Cortex of kidney (tissue), 1 donor: Measurements from ENCODE around the gene KCNMB4.

Source experiments
- DNase-seq: peaks from one replicate; lab custom pipeline; 2025; lab: John Stamatoyannopoulos, UW

KCNMB4 gene

GRCh38 chr12:70365648-70366518 lies at the start of gene KCNMB4:
TSS of gene KCNMB4 (plus strand) at chr12:70366290. CDS start at chr12:70366735, 445 bp downstream.
- DNase-seq, result peak; percentile 14

GRCh38 chr12:70317781-70318180 lies 48.3 kb upstream of the KCNMB4 start:
- no peak for DNase-seq

DNA sequence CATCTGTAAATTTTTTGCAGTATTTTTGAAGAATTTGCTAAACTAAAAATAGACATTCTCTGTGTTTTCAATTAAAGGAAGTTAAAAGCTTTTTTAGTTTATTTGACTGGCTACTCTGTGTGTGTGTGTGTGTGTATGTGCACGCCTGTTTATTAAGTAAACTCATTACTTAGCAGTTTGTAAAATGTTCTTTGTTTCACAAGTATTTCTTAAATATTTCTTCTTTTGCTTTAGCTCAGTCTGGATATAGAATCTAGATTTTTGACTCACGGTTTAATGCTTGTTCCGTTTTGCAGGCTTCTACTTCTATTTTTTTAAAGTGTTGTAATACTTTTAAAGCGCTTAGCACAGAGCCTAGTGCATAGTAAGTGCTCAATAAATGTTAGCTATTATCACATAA lies 46.5 kb upstream of the KCNMB4 start:
- no peak for DNase-seq

DNA sequence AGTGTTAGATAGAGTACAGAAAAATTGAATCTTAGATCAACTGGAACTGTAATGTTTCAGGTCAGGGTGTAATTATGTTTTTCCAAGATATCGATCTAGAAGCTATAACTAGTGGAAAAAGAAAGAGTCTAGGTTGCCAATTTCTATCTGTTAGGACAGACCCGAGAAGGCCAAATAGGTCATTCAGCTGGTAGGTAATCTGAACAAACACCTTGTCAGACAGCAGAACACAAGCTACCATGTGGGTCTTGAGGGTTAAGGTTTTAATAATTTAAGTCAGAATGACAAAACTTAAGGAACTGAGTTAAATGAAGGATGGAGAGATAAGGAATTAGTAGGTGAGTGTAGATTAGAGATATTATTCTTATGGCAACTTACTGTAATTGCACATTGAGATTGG lies 44.9 kb upstream of the KCNMB4 start:
- no peak for DNase-seq

GRCh38 chr12:70327541-70327940 lies 38.5 kb upstream of the KCNMB4 start:
- no peak for DNase-seq

GRCh38 chr12:70329728-70330127 lies 36.4 kb upstream of the KCNMB4 start:
- DNase-seq, result no peak

DNA sequence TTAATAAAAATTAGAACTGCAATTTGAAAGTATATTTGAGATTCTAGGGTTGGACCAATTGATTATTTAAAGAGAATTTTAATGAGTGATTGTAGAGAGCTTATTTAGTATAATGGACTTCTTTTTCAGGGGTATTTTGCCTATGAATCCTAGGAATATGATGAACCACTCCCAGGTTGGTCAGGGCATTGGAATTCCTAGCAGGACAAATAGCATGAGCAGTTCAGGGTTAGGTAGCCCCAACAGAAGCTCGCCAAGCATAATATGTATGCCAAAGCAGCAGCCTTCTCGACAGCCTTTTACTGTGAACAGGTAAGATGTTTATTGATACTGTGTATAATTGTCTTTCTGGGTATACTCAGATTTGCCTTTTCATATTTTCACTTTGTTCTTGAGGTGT lies 35.9 kb upstream of the KCNMB4 start:
- DNase-seq, result no peak

DNA sequence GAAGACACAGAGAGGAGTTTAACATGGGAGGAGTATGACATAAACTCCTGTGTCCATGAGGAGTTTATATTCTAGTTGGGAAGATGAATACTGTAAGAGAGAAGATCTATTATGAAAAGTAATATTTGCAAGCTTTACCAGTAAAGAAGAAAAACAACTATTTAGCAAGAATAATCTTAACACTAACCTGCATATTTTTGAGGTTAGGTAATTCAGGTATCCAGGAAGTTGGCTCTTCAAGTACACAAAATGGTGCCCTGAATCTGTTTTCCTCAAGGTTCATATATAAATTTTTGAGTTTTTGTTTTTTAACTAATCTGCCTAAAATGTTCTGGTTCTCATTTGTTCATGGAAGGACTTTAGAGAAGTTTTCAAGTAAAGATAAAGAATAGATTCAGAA lies 33.9 kb upstream of the KCNMB4 start:
- no peak for DNase-seq

GRCh38 chr12:70334742-70335141 lies 31.3 kb upstream of the KCNMB4 start:
- DNase-seq, result no peak

GRCh38 chr12:70338531-70338930 lies 27.6 kb upstream of the KCNMB4 start:
- no peak for DNase-seq

GRCh38 chr12:70351076-70351475 lies 15.0 kb upstream of the KCNMB4 start:
- DNase-seq, result no peak

- no peak for DNase-seq
Measured at GRCh38 chr12:70353780-70354660, 12.1 kb upstream of the KCNMB4 start.

GRCh38 chr12:70354787-70355186 lies 11.3 kb upstream of the KCNMB4 start:
- no peak for DNase-seq

DNA sequence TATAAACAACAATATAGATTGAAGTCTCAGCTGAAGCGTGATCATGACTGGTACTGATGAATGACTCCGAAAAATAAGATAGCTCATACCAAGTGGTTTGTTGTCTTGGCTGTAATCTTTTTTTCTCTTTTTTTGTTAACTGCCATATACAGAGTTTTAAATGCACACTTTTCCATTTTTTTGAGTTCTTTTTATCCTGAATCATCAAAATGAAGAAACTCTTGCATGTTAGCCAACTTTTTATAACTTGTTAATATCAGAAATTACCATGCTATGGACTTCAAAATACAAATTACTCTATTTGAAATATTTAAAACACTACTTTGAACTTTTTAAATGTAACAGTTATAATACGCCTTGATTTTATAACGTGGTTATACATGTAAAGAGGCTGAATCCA lies 10.1 kb upstream of the KCNMB4 start:
- no peak for DNase-seq

GRCh38 chr12:70359458-70360197 lies 6.5 kb upstream of the KCNMB4 start:
- DNase-seq, result no peak

DNA sequence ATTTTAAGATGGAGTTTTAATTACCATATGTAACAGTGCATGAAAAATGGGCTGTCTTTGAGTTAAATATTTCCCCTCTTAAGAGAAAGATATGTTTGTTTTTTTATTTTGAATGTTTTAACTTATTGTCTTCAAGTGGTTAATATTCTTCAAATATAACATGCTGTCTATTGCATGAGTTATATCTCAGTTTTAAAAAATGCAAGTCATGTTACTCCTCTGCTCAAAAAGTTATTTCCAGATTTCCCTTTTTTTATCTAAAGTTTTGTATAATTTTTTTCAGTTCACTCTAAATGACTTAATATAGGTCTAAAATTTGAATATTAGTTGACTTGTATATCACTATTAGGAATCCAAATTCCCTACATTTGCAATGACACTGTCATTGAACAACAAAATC lies 5.9 kb upstream of the KCNMB4 start:
- no peak for DNase-seq

DNA sequence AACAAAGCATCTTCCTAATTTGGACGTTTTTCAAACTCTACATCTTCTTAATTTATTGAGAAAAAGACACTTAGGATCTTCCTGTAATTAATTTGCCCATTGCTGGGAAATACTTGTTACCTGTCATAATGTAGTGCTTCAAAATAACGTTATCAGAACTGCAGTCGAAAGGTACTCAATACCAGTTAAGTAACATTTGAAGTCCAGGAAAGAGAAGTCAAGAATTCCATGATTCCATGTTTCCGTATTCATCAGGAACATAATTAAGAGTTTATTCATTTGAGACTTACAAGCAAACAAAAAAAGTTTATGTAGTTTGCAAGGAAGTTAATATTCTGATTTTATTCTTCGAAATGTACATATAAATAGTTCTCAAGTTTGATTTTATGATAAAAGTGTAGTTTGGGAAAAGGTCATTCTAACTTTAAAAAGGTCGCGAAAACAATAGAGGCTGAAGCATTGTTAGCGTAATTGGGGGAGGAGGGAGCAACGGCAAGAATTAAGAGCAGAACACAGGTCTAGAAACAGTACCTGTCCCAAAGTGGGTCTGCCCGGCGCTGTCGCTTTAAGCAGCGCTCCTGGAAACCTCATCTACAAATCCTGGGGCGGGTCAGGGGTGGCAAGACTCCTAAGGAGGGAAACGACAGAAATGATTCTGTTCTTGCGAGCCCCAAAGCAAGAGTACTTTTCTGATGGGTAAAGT lies 1.2 kb upstream of the KCNMB4 start:
- DNase-seq, result no peak

DNA sequence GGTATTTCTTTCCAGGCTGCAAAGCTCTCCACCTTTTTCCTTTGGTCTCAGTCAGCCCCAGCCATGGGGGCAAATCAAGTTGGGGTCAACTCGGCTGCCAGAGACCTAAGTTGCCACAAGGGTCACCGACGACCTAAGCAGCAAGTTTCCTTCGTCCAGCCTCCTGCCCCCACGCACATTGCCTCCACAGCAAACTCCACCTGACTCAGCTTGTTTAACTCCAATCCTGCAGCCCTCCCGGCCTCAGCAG lies 767 bp upstream of the KCNMB4 start:
- DNase-seq, result no peak

DNA sequence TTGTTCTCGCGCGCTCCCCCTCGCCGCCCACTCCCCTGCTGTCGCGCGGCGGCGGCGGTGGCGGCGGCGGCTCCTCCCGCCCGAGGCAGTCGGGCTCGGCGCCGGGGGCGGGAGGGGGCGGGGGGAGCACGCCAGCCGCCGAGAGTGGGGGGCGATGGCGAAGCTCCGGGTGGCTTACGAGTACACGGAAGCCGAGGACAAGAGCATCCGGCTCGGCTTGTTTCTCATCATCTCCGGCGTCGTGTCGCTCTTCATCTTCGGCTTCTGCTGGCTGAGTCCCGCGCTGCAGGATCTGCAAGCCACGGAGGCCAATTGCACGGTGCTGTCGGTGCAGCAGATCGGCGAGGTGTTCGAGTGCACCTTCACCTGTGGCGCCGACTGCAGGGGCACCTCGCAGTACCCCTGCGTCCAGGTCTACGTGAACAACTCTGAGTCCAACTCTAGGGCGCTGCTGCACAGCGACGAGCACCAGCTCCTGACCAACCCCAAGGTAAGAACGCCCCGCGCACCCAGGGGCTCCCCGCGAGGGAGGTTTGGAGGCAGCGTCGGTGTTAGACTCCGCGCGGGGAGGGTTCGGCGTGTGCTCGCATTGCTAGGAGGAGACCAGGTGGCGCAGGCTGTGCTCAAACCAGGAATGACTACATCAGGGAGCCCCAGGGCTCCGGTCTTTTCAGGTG lies 629 bp downstream of the KCNMB4 start:
- DNase-seq, result peak; percentile 8

DNA sequence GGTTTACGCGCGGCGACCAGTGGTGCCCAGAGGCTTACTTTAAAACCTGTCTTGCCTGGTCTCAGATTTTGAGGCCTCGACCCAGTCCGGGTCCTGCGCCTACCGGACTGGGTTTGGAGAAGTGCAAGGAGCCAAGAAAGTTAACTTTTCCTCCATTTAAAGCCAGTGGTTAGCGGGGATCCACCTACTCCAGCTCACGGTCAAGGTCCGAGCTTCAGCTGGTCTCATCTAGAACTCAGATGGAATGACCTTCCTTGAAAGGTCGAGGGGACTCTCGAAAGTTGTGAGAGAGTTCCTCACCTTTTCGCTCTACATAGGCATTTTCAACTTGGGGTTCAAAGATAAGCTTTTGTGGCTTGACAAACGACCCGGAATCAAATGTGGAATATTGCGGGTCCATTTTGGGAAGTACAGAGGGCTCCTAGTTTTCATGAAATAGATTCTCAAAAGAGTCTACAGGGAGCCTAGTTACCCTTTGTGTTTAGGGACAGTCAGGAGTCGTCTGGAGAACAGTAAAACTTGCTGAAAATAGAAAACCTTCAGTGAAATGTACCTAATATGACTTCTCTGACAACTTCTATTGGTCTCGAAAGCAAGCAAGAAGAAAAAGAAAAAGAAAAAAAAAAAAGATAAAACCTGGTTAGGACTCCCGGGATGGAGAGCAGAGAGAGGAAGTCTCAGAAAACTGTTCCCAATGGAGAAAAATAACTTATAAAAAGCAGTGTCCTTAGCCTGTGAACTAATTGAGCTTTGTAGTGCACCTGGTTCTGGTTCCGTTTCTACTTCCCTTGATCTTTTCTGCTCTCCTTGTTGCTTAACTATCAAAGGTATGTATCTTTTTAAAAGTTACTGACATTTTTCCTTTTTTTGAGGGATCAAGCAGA lies 1.4 kb downstream of the KCNMB4 start:
- DNase-seq, result no peak
